H1 (cell line): ENCODE data around the gene SKA1. TPM values are rescaled to one million over a fixed set of nuclear protein-coding genes. Genes with fewer than 3 reads are reported as not detected.

Source experiments
- CTCF ChIA-PET: fragments of 300-600 bp; sonication (Branson Sonifier 250); formaldehyde crosslinking; loops from one replicate; lab custom pipeline; 2021; ENCODE audit not compliant: partially characterized antibody; lab: Charles Lee
- POLR2A ChIA-PET: fragments of 300-600 bp; sonication (Branson Sonifier 250); formaldehyde crosslinking; loops from one replicate; lab custom pipeline; 2021; ENCODE audit warnings: inconsistent platforms; ENCODE audit not compliant: partially characterized antibody; lab: Charles Lee
- DNase-seq, 2 experiments: peaks; one replicate each; pipeline versions ENCODE4 v3.0.0 to v3.0.0-alpha.2; 2010 to 2022; ENCODE audit warnings: low spot score in 2 of 2, low read depth in 1 of 2, mixed read lengths in 1 of 2
- FAIRE-seq: peaks from 2 replicates; lab custom pipeline; 2011; peaks lifted over from hg19 to GRCh38; lab: Jason Lieb, UNC
- H2AFZ ChIP-seq: 2 replicates; pipeline ENCODE4 v1.8.1; 2012; ENCODE audit warnings: low read length, inconsistent platforms
- H2AK5ac ChIP-seq: 2 replicates; pipeline ENCODE4 v1.6.1; 2013; ENCODE audit warnings: low read depth, low read length
- H2BK120ac ChIP-seq: replicated peaks from 2 replicates; pipeline ENCODE3; 2013; ENCODE audit warnings: low read depth, low read length, inconsistent platforms
- H2BK12ac ChIP-seq: 2 replicates; pipeline ENCODE4 v1.6.1; 2013; ENCODE audit warnings: low read depth, low read length
- H2BK15ac ChIP-seq: 2 replicates; pipeline ENCODE4 v1.6.1; 2013; ENCODE audit warnings: low read length
- H2BK20ac ChIP-seq: 2 replicates; pipeline ENCODE4 v1.6.1; 2013; ENCODE audit warnings: low read length
- H2BK5ac ChIP-seq: 2 replicates; pipeline ENCODE4 v1.6.1; 2013; ENCODE audit warnings: low read depth, low read length
- H3K14ac ChIP-seq: 2 replicates; pipeline ENCODE4 v1.6.1; 2013; ENCODE audit warnings: inconsistent platforms; ENCODE audit not compliant: insufficient read length
- H3K18ac ChIP-seq: 2 replicates; pipeline ENCODE4 v1.6.1; 2013; ENCODE audit warnings: low read length; ENCODE audit errors: extremely low read depth
- H3K23ac ChIP-seq: 2 replicates; pipeline ENCODE4 v1.6.1; 2013; ENCODE audit warnings: inconsistent platforms; ENCODE audit not compliant: insufficient read length
- H3K23me2 ChIP-seq: 2 replicates; pipeline ENCODE4 v1.6.1; 2013; ENCODE audit warnings: low read depth, low read length
- H3K27ac ChIP-seq: 2 replicates; pipeline ENCODE4 v1.6.1; 2011; ENCODE audit warnings: low read depth, low read length, inconsistent platforms
- H3K27me3 ChIP-seq, 4 experiments: replicated peaks in 1 of 4; 1 replicate in 1 of 4; 2 replicates in 3 of 4; pipeline versions ENCODE4 v1.6.1 to v1.8.1; 2011 to 2013; ENCODE audit warnings: low read length in 3 of 4, mild to moderate bottlenecking in 3 of 4, inconsistent platforms in 2 of 4, mixed read lengths in 2 of 4, moderate library complexity in 1 of 4; ENCODE audit not compliant: control insufficient read depth in 3 of 4, insufficient read depth in 3 of 4; ENCODE audit errors: extremely low read depth in 1 of 4
- H3K36me3 ChIP-seq, 4 experiments: 2 replicates each; pipeline versions ENCODE4 v1.6.1 to v1.8.1; 2011 to 2013; ENCODE audit warnings: mild to moderate bottlenecking in 4 of 4, low read length in 3 of 4, moderate library complexity in 2 of 4, control low read depth in 1 of 4, inconsistent platforms in 1 of 4; ENCODE audit not compliant: insufficient read depth in 4 of 4, control insufficient read depth in 2 of 4
- H3K4ac ChIP-seq: replicated peaks from 2 replicates; pipeline ENCODE3; 2013; ENCODE audit warnings: low read length, low read depth, mixed read lengths, inconsistent platforms; ENCODE audit not compliant: insufficient read length
- H3K4me1 ChIP-seq, 4 experiments: replicated peaks in 1 of 4; 1 replicate in 1 of 4; 2 replicates in 3 of 4; pipeline versions ENCODE4 v1.6.1 to v1.8.1; 2011 to 2013; ENCODE audit warnings: low read length in 3 of 4, inconsistent platforms in 2 of 4, mixed read lengths in 1 of 4; ENCODE audit not compliant: insufficient read depth in 4 of 4, control insufficient read depth in 3 of 4
- H3K4me2 ChIP-seq, 2 experiments: 2 replicates each; pipeline versions ENCODE4 v1.6.1 to v1.8.1; 2011 to 2013; ENCODE audit warnings: low read depth in 2 of 2, low read length in 2 of 2, control low read depth in 1 of 2, inconsistent platforms in 1 of 2, mild to moderate bottlenecking in 1 of 2; ENCODE audit not compliant: insufficient read depth in 1 of 2
- H3K4me3 ChIP-seq, 4 experiments: fragments of 200-600, 300-600 bp in 1 of 4; sonication (generic), shearing (Covaris generic), sonication (Bioruptor Twin) in 1 of 4; 2 replicates each; pipeline versions ENCODE4 v1.5.1 to v1.8.1; 2011 to 2016; ENCODE audit warnings: low read length in 4 of 4, low read depth in 3 of 4, control low read depth in 2 of 4, inconsistent platforms in 2 of 4, mild to moderate bottlenecking in 2 of 4, mixed read lengths in 1 of 4, moderate library complexity in 1 of 4; ENCODE audit not compliant: insufficient read depth in 2 of 4; ENCODE audit errors: extremely low read depth in 1 of 4
- H3K56ac ChIP-seq: replicated peaks from 2 replicates; pipeline ENCODE3; 2013; ENCODE audit warnings: low read depth, mild to moderate bottlenecking, mixed read lengths, low read length, inconsistent platforms; ENCODE audit not compliant: insufficient read length
- H3K79me1 ChIP-seq: 2 replicates; pipeline ENCODE4 v1.6.1; 2013; ENCODE audit warnings: low read depth, low read length, control low read depth
- H3K79me2 ChIP-seq, 2 experiments: 2 replicates each; pipeline versions ENCODE4 v1.6.1 to v1.8.1; 2012 to 2013; ENCODE audit warnings: low read length in 2 of 2, mild to moderate bottlenecking in 2 of 2, inconsistent platforms in 1 of 2; ENCODE audit not compliant: insufficient read depth in 2 of 2, control insufficient read depth in 1 of 2
- H3K9ac ChIP-seq, 4 experiments: replicated peaks in 1 of 4; 1 replicate in 1 of 4; 2 replicates in 3 of 4; pipeline versions ENCODE4 v1.6.1 to v1.8.1; 2011 to 2013; ENCODE audit warnings: low read depth in 3 of 4, low read length in 3 of 4, control low read depth in 2 of 4, mild to moderate bottlenecking in 2 of 4, moderate library complexity in 2 of 4, inconsistent platforms in 1 of 4; ENCODE audit errors: extremely low read depth in 1 of 4
- H3K9me3 ChIP-seq, 2 experiments: 2 replicates each; pipeline versions ENCODE4 v1.6.1 to v1.8.1; 2012 to 2013; ENCODE audit warnings: mild to moderate bottlenecking in 2 of 2, moderate library complexity in 2 of 2, control low read depth in 1 of 2, inconsistent platforms in 1 of 2, low read depth in 1 of 2, low read length in 1 of 2, mixed read lengths in 1 of 2; ENCODE audit not compliant: insufficient read depth in 2 of 2
- H4K20me1 ChIP-seq, 2 experiments: replicated peaks in 1 of 2; 2 replicates each; pipeline versions ENCODE3 to v1.8.1; 2011 to 2013; ENCODE audit warnings: inconsistent platforms in 2 of 2, low read length in 2 of 2, mild to moderate bottlenecking in 1 of 2; ENCODE audit not compliant: insufficient read depth in 2 of 2, control insufficient read depth in 1 of 2
- H4K5ac ChIP-seq: 2 replicates; pipeline ENCODE4 v1.6.1; 2013; ENCODE audit warnings: low read length, low read depth, mixed read lengths, inconsistent platforms; ENCODE audit not compliant: insufficient read length
- H4K8ac ChIP-seq: 2 replicates; pipeline ENCODE4 v1.8.0; 2013; ENCODE audit warnings: mild to moderate bottlenecking, moderate library complexity, low read length, inconsistent platforms; ENCODE audit not compliant: insufficient read depth; ENCODE audit errors: extremely low read depth
- H4K91ac ChIP-seq: replicated peaks from 2 replicates; pipeline ENCODE3; 2013; ENCODE audit warnings: low read length, mixed read lengths, inconsistent platforms; ENCODE audit not compliant: insufficient read length
- NANOG ChIP-seq: IDR thresholded peaks from 2 replicates; pipeline ENCODE4 v1.6.1; 2011; ENCODE audit warnings: low read length, low read depth, mild to moderate bottlenecking, inconsistent platforms; ENCODE audit not compliant: insufficient read depth, poor library complexity, severe bottlenecking
- TAF7 ChIP-seq: optimal IDR thresholded peaks from 2 replicates; pipeline ENCODE3; 2011; ENCODE audit warnings: low read depth, mild to moderate bottlenecking, inconsistent platforms, low read length, moderate library complexity, borderline replicate concordance
- ZNF274 ChIP-seq: IDR thresholded peaks from 2 replicates; pipeline ENCODE4 v1.7.0; 2012; ENCODE audit warnings: low read length, borderline replicate concordance; ENCODE audit errors: extremely low read depth
- WGBS, 2 experiments: shearing (Covaris generic) in 1 of 2; methylation state at CpG; one replicate each; pipeline versions ENCODE4 v1.1.6 to v1.1.7; 2013 to 2015; ENCODE audit warnings: low lambda C conversion rate in 2 of 2, mixed read lengths in 2 of 2, inconsistent platforms in 1 of 2, low coverage in 1 of 2, missing lambda C conversion rate in 1 of 2; ENCODE audit not compliant: insufficient replicate concordance in 2 of 2, insufficient coverage in 1 of 2, insufficient read length in 1 of 2; ENCODE audit errors: extremely low coverage in 1 of 2, missing lambda C conversion rate in 1 of 2; 5-methylcytosine and 5-hydroxymethylcytosine counted together
- polyA plus RNA-seq, 7 experiments: library from polyadenylated mRNA; depleted of rRNA in 3 of 7; stranded (reverse) in 5 of 7; unstranded in 2 of 7; fragments of >200 nt in 5 of 7; fragments of 200-250 nt in 2 of 7; gene quantifications; 1 replicate in 5 of 7; 2 replicates in 1 of 7; 4 replicates in 1 of 7; pipeline versions ENCODE4 v1.2.1 to v1.2.3, GENCODE V29; 2011 to 2013; ENCODE audit warnings: missing spikeins in 2 of 7, mixed read lengths in 2 of 7
- total RNA-seq: library from RNA; stranded (reverse); fragmentation: NEBNext Ultra II Directional; extraction: Animal tissue kit (Norgen Biotek cat#: 25700); gene quantifications from 2 replicates; pipeline ENCODE4 v1.2.1, GENCODE V29; 2021
- TF ChIP-seq, protein P1 (sequence below): IDR thresholded peaks from 2 replicates; pipeline ENCODE4 v1.6.1; 2011; ENCODE audit warnings: low read length, improper control_type of control experiment

SKA1 gene
- total and polyA plus RNA-seq, 2 of the 8 experiments (the other 6 are each of a cell fraction or from before 2014, with no cell fraction given): 8.6 to 22.9 TPM

- POLR2A ChIA-PET: interaction anchor here (1.1 kb wide), 1 partner anchor 12 kb away, joined by 3 read pairs; no protein-coding TSS in a partner anchor
- no peak overlapping the region for H2BK120ac ChIP-seq
- H3K4ac ChIP-seq: no peak overlapping the region
- WGBS, 2 experiments: 100% methylated on average over 1 of the region's 1 CpG; no CpG with 5 or more reads in 1 of the 2 experiments
- no peaks in the 10 kb centered on the region for H3K79me1 ChIP-seq
- H3K56ac ChIP-seq: no peak overlapping the region
- no peak overlapping the region for H2BK20ac ChIP-seq
- H4K20me1 ChIP-seq: no peaks in the 10 kb centered on the region
- no peak overlapping the region for H2BK15ac ChIP-seq
- H3K14ac ChIP-seq: no peak overlapping the region
- no peak overlapping the region for H3K23ac ChIP-seq
- DNase-seq (no peak), FAIRE-seq (no peak)
- no peaks in the 10 kb centered on the region for H3K23me2 ChIP-seq
- no peaks in the 10 kb centered on the region for H3K9me3 ChIP-seq
- H2BK12ac ChIP-seq: no peak overlapping the region
- no peak overlapping the region for H4K8ac ChIP-seq
- H3K36me3 ChIP-seq: no peaks in the 10 kb centered on the region
- TF ChIP-seq, protein P1, sequence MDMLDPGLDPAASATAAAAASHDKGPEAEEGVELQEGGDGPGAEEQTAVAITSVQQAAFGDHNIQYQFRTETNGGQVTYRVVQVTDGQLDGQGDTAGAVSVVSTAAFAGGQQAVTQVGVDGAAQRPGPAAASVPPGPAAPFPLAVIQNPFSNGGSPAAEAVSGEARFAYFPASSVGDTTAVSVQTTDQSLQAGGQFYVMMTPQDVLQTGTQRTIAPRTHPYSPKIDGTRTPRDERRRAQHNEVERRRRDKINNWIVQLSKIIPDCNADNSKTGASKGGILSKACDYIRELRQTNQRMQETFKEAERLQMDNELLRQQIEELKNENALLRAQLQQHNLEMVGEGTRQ: no peak
- no peak for TF ChIP-seq TAF7
- no peak for TF ChIP-seq ZNF274
- TF ChIP-seq NANOG: no peak
- H3K18ac ChIP-seq: no peak overlapping the region
- no peak overlapping the region for H3K4me3 ChIP-seq
- H2BK5ac ChIP-seq: no peak overlapping the region
- no peak overlapping the region for H3K27ac ChIP-seq
- H3K9ac ChIP-seq: no peak overlapping the region
- H3K4me2 ChIP-seq: no peak overlapping the region
- H4K5ac ChIP-seq: no peak overlapping the region
- no peak overlapping the region for H2AK5ac ChIP-seq
- no peaks in the 10 kb centered on the region for H3K27me3 ChIP-seq
- H3K79me2 ChIP-seq: no peaks in the 10 kb centered on the region
- CTCF ChIA-PET: interaction anchor here (1.6 to 4.7 kb wide), 2 partner anchors 18 to 64 kb away, joined by 3 to 26 read pairs; no protein-coding TSS in a partner anchor
- H2AFZ ChIP-seq: no peak overlapping the region
- no peak overlapping the region for H4K91ac ChIP-seq
- H3K4me1 ChIP-seq: peaks cover 0 to 19% (median 12%) of the 10 kb centered on the region in 4 experiments; a peak in 5 of 7 replicates
These were observed 36.0 kb downstream of the SKA1 start for GRCh38 chr18:50410894-50411293.
